ENCODE data around the gene PKP2.

Gene PKP2

GRCh38 chr12:32828120-32828519 lies 68.5 kb downstream of the PKP2 start:
- no peak overlapping the region for H3K4me3 ChIP-seq (ENCODE audit: low read length)
- no peaks in the 10 kb centered on the region for H3K27me3 ChIP-seq (replicated peaks; ENCODE audit: control insufficient read depth, insufficient read depth, low read length)
- no peaks in the 10 kb centered on the region for H3K9me3 ChIP-seq (ENCODE audit: control insufficient read depth, low read length)
- H3K9ac ChIP-seq (ENCODE audit: low read length), result no peak overlapping the region
- no peaks in the 10 kb centered on the region for H3K4me1 ChIP-seq (ENCODE audit: control insufficient read depth, insufficient read depth, low read length)
- no peaks in the 10 kb centered on the region for H3K36me3 ChIP-seq (ENCODE audit: control insufficient read depth, insufficient read depth, low read length, severe bottlenecking)
- no peak for DNase-seq (ENCODE audit: low read depth)

GRCh38 chr12:32826807-32827412 lies 69.7 kb downstream of the PKP2 start:
- Histone ChIP-seq H3K36me3 (ENCODE audit: control insufficient read depth, insufficient read depth, low read length, severe bottlenecking) (no peaks in the 10 kb centered on the region), H3K27me3 (replicated peaks; ENCODE audit: control insufficient read depth, insufficient read depth, low read length) (no peaks in the 10 kb centered on the region)

GRCh38 chr12:32824596-32824995 lies 72.0 kb downstream of the PKP2 start:
- H3K36me3 ChIP-seq (ENCODE audit: control insufficient read depth, insufficient read depth, low read length, severe bottlenecking), result peaks cover 7% of the 10 kb centered on the region
- DNase-seq (ENCODE audit: low read depth), result no peak
- H3K4me1 ChIP-seq (ENCODE audit: control insufficient read depth, insufficient read depth, low read length), result no peaks in the 10 kb centered on the region
- no peaks in the 10 kb centered on the region for H3K9me3 ChIP-seq (ENCODE audit: control insufficient read depth, low read length)
- H3K4me3 ChIP-seq (ENCODE audit: low read length), result no peak overlapping the region
- H3K27me3 ChIP-seq (replicated peaks; ENCODE audit: control insufficient read depth, insufficient read depth, low read length), result no peaks in the 10 kb centered on the region
- peak overlapping the region; percentile 12 for H3K9ac ChIP-seq (ENCODE audit: low read length)

More at GRCh38 chr12:32826807-32827412, 69.7 kb downstream of the PKP2 start:
- H3K4me3 ChIP-seq (ENCODE audit: low read length), result no peak overlapping the region
- H3K9me3 ChIP-seq (ENCODE audit: control insufficient read depth, low read length), result no peaks in the 10 kb centered on the region
- DNase-seq (ENCODE audit: low read depth), result no peak
- no peak overlapping the region for H3K9ac ChIP-seq (ENCODE audit: low read length)
- no peaks in the 10 kb centered on the region for H3K4me1 ChIP-seq (ENCODE audit: control insufficient read depth, insufficient read depth, low read length)

GRCh38 chr12:32822344-32822743 lies 74.2 kb downstream of the PKP2 start:
- no peak for DNase-seq (ENCODE audit: low read depth)
- H3K4me1 ChIP-seq (ENCODE audit: control insufficient read depth, insufficient read depth, low read length), result no peaks in the 10 kb centered on the region
- H3K4me3 ChIP-seq (ENCODE audit: low read length), result no peak overlapping the region
- H3K36me3 ChIP-seq (ENCODE audit: control insufficient read depth, insufficient read depth, low read length, severe bottlenecking), result peaks cover 7% of the 10 kb centered on the region
- no peaks in the 10 kb centered on the region for H3K27me3 ChIP-seq (replicated peaks; ENCODE audit: control insufficient read depth, insufficient read depth, low read length)
- no peaks in the 10 kb centered on the region for H3K9me3 ChIP-seq (ENCODE audit: control insufficient read depth, low read length)
- H3K9ac ChIP-seq (ENCODE audit: low read length), result no peak overlapping the region

GRCh38 chr12:32821710-32822109 lies 74.9 kb downstream of the PKP2 start:
- Histone ChIP-seq H3K4me3 (ENCODE audit: low read length) (no peak overlapping the region), H3K4me1 (ENCODE audit: control insufficient read depth, insufficient read depth, low read length) (no peaks in the 10 kb centered on the region), H3K27me3 (replicated peaks; ENCODE audit: control insufficient read depth, insufficient read depth, low read length) (no peaks in the 10 kb centered on the region), H3K36me3 (ENCODE audit: control insufficient read depth, insufficient read depth, low read length, severe bottlenecking) (peaks cover 7% of the 10 kb centered on the region), H3K9ac (ENCODE audit: low read length) (no peak overlapping the region), H3K9me3 (ENCODE audit: control insufficient read depth, low read length) (no peaks in the 10 kb centered on the region)
- DNase-seq (ENCODE audit: low read depth), result no peak

- Histone ChIP-seq H3K9me3 (ENCODE audit: control insufficient read depth, low read length) (no peaks in the 10 kb centered on the region), H3K9ac (ENCODE audit: low read length) (no peak overlapping the region), H3K27me3 (replicated peaks; ENCODE audit: control insufficient read depth, insufficient read depth, low read length) (no peaks in the 10 kb centered on the region), H3K36me3 (ENCODE audit: control insufficient read depth, insufficient read depth, low read length, severe bottlenecking) (peaks cover 7% of the 10 kb centered on the region), H3K4me3 (ENCODE audit: low read length) (no peak overlapping the region), H3K4me1 (ENCODE audit: control insufficient read depth, insufficient read depth, low read length) (no peaks in the 10 kb centered on the region)
- no peak for DNase-seq (ENCODE audit: low read depth)
Measured at GRCh38 chr12:32821293-32821692, 75.3 kb downstream of the PKP2 start.

DNA sequence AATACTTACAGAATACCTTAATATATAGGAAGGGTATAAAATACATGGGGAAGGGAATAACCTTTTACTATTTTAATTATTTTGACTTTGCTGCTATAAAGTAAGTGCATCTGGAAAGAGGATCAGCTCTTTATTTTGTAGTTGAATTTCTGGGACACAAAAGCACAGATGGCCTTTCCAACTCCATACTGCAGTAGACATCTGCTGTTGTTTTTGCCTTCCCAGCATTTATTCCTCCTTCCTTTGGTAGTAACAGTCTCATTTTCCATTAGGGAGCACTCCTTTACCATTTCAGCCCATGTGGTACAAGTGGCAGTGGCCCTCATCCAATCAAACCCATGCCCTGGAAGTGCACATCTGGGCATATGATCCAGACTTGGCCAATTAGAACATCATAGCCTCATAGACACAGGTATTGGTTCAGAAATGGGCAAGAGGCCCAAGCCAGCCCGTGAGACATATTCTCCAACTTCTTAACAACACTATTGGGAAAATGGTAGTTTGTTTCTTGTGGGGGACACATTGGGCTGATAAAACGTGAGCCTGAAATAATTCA lies 76.1 kb downstream of the PKP2 start:
- peaks cover 7% of the 10 kb centered on the region for H3K36me3 ChIP-seq (ENCODE audit: control insufficient read depth, insufficient read depth, low read length, severe bottlenecking)
- no peak overlapping the region for H3K4me3 ChIP-seq (ENCODE audit: low read length)
- H3K9me3 ChIP-seq (ENCODE audit: control insufficient read depth, low read length), result no peaks in the 10 kb centered on the region
- no peak overlapping the region for H3K9ac ChIP-seq (ENCODE audit: low read length)
- no peak for DNase-seq (ENCODE audit: low read depth)
- H3K4me1 ChIP-seq (ENCODE audit: control insufficient read depth, insufficient read depth, low read length), result no peaks in the 10 kb centered on the region
- no peaks in the 10 kb centered on the region for H3K27me3 ChIP-seq (replicated peaks; ENCODE audit: control insufficient read depth, insufficient read depth, low read length)

DNA sequence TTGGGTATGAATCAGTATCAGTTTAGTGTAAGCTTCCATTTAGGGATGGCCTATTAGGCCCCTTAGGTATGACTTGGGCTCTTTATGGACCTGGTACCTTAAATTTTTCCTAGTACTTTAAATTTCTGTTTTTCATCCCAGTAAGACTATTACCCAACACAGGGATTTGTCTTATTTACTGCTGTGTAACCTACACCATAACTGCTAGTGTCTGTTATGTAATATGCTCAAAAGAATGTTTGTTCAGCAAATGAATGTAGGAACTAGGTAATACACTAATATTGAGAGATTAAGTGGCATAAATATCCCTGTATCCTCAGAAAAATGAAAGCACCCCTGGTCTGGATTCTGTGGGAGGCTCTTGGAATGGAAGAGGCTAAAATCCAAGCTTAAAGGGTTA lies 77.2 kb downstream of the PKP2 start:
- Histone ChIP-seq H3K9me3 (ENCODE audit: control insufficient read depth, low read length) (no peaks in the 10 kb centered on the region), H3K4me3 (ENCODE audit: low read length) (no peak overlapping the region), H3K36me3 (ENCODE audit: control insufficient read depth, insufficient read depth, low read length, severe bottlenecking) (peaks cover 7% of the 10 kb centered on the region), H3K27me3 (replicated peaks; ENCODE audit: control insufficient read depth, insufficient read depth, low read length) (no peaks in the 10 kb centered on the region), H3K4me1 (ENCODE audit: control insufficient read depth, insufficient read depth, low read length) (no peaks in the 10 kb centered on the region), H3K9ac (ENCODE audit: low read length) (no peak overlapping the region)
- no peak for DNase-seq (ENCODE audit: low read depth)

- Histone ChIP-seq H3K9me3 (ENCODE audit: control insufficient read depth, low read length) (peaks cover 3% of the 10 kb centered on the region), H3K9ac (ENCODE audit: low read length) (no peak overlapping the region), H3K36me3 (ENCODE audit: control insufficient read depth, insufficient read depth, low read length, severe bottlenecking) (no peaks in the 10 kb centered on the region), H3K4me3 (ENCODE audit: low read length) (no peak overlapping the region), H3K4me1 (ENCODE audit: control insufficient read depth, insufficient read depth, low read length) (peaks cover 6% of the 10 kb centered on the region), H3K27me3 (replicated peaks; ENCODE audit: control insufficient read depth, insufficient read depth, low read length) (no peaks in the 10 kb centered on the region)
- DNase-seq (ENCODE audit: low read depth), result no peak
Measured at GRCh38 chr12:32811686-32812392, 84.7 kb downstream of the PKP2 start.

DNA sequence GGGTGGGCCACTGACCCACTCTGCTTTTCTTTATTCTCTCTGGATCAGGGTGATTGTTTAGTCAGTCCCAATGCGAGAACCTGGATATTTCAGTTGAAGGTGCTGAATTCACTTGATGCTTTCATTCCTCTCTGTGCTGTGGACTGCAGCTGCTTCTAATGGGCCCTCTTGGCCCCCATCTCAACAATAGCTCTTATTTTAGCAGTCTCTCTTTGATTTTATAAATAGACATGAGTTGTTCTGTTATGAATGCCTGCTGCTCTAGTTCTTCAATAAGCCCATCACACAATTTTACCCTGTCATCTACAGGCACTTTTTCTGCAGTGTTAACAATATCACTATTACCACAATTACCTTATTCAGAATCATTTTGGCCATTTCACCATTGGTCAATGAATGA lies 86.7 kb downstream of the PKP2 start:
- Histone ChIP-seq H3K4me3 (ENCODE audit: low read length) (no peak overlapping the region), H3K9me3 (ENCODE audit: control insufficient read depth, low read length) (peaks cover 9% of the 10 kb centered on the region), H3K4me1 (ENCODE audit: control insufficient read depth, insufficient read depth, low read length) (peaks cover 6% of the 10 kb centered on the region), H3K9ac (ENCODE audit: low read length) (no peak overlapping the region), H3K36me3 (ENCODE audit: control insufficient read depth, insufficient read depth, low read length, severe bottlenecking) (no peaks in the 10 kb centered on the region), H3K27me3 (replicated peaks; ENCODE audit: control insufficient read depth, insufficient read depth, low read length) (no peaks in the 10 kb centered on the region)
- DNase-seq (ENCODE audit: low read depth), result no peak

DNA sequence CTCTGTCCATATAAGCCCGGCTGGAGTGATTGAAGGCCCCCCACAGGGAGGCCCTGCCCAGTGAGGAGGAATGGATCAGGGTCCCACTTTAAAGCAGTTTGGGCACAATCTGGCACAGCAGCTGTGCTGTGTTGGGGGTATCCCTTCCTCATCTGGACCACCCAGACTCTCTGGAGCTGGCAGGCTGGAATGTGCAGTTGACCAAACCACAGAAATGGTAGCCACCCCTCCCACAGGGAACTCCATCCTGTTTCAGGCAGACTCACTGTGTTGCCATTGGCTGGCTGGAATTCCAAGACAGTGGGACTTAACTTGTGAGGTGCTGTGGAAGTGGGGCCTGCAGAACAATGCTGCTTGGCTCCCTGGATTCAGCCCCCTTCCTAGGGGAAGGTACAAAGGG lies 87.4 kb downstream of the PKP2 start:
- H3K9ac ChIP-seq (ENCODE audit: low read length), result no peak overlapping the region
- no peaks in the 10 kb centered on the region for H3K27me3 ChIP-seq (replicated peaks; ENCODE audit: control insufficient read depth, insufficient read depth, low read length)
- H3K4me3 ChIP-seq (ENCODE audit: low read length), result no peak overlapping the region
- H3K9me3 ChIP-seq (ENCODE audit: control insufficient read depth, low read length), result peaks cover 9% of the 10 kb centered on the region
- H3K4me1 ChIP-seq (ENCODE audit: control insufficient read depth, insufficient read depth, low read length), result peaks cover 6% of the 10 kb centered on the region
- H3K36me3 ChIP-seq (ENCODE audit: control insufficient read depth, insufficient read depth, low read length, severe bottlenecking), result no peaks in the 10 kb centered on the region
- no peak for DNase-seq (ENCODE audit: low read depth)

Measured in adipocyte (in vitro differentiated cells).